SK-N-SH (cell line): Measurements from ENCODE around the gene FOXB1.

Experiments used
- ELF1 ChIP-seq: IDR thresholded peaks from 2 replicates; pipeline ENCODE4 v1.4.0; 2012
- EP300 ChIP-seq, 2 experiments: IDR thresholded peaks; 2 replicates each; pipeline versions ENCODE4 v1.4.0 to v1.6.1; 2012; ENCODE audit warnings: borderline replicate concordance in 1 of 2, low read depth in 1 of 2, low read length in 1 of 2
- FOSL2 ChIP-seq: IDR thresholded peaks from 2 replicates; pipeline ENCODE4 v1.4.0; 2012; ENCODE audit warnings: low read depth, mild to moderate bottlenecking, moderate library complexity, borderline replicate concordance
- SMC3 ChIP-seq: IDR thresholded peaks from 2 replicates; pipeline ENCODE4 v1.6.1; 2012; ENCODE audit warnings: low read depth, low read length, improper control_type of control experiment
- TF ChIP-seq, protein P1 (sequence below): fragments of 200-600 bp; sonication (generic); IDR thresholded peaks from 2 replicates; pipeline ENCODE4 v1.6.1; 2017; ENCODE audit warnings: antibody characterized with exemption, mild to moderate bottlenecking, moderate library complexity
- TF ChIP-seq, protein P2 (sequence below): IDR thresholded peaks from 2 replicates; pipeline ENCODE4 v1.4.0; 2012; ENCODE audit warnings: low read depth

DNA sequence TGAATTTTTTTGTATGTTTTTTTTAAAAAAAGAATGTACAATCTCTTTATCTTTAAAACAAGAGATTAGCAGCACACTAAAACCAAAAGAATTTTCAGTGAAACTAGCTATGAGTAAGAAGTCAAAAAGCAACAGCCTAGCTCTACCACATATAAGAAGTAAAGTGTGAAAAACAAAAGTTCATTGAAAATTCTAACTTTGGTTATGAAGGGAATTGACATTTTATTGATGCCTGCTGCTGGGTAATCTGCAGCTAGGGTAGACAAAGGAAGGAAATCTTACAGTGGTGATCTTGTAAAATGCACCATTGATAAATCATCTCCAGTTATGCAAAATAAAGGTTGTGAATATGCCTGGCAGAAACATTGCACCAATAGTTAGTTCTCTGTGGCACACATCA is 37.8 kb upstream of the FOXB1 start:
- TF ChIP-seq, protein P1, sequence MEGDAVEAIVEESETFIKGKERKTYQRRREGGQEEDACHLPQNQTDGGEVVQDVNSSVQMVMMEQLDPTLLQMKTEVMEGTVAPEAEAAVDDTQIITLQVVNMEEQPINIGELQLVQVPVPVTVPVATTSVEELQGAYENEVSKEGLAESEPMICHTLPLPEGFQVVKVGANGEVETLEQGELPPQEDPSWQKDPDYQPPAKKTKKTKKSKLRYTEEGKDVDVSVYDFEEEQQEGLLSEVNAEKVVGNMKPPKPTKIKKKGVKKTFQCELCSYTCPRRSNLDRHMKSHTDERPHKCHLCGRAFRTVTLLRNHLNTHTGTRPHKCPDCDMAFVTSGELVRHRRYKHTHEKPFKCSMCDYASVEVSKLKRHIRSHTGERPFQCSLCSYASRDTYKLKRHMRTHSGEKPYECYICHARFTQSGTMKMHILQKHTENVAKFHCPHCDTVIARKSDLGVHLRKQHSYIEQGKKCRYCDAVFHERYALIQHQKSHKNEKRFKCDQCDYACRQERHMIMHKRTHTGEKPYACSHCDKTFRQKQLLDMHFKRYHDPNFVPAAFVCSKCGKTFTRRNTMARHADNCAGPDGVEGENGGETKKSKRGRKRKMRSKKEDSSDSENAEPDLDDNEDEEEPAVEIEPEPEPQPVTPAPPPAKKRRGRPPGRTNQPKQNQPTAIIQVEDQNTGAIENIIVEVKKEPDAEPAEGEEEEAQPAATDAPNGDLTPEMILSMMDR, result no peak
- TF ChIP-seq, protein P2, sequence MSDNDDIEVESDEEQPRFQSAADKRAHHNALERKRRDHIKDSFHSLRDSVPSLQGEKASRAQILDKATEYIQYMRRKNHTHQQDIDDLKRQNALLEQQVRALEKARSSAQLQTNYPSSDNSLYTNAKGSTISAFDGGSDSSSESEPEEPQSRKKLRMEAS, result no peak
- TF ChIP-seq EP300 (IDR thresholded peaks at IDR 0.05; ENCODE audit: borderline replicate concordance in 1 of 2, low read depth in 1 of 2, low read length in 1 of 2) (no peak), SMC3 (no peak), ELF1 (no peak), FOSL2 (no peak)
